ENCODE results near the gene NOC4L. TPM values are rescaled to one million over a fixed set of nuclear protein-coding genes. Genes with fewer than 3 reads are reported as not detected.
"Not testable (repeated sequence)": the region's sequence is repeated elsewhere in the genome, so short reads cannot be mapped to it uniquely, and the experiment has no call there.

The NOC4L gene
- 10 to 100 TPM; 11.7 to 21.2 (median 16.4) TPM for polyA plus RNA-seq (ENCODE audit: insufficient read length in 4 of 4)

- peak; percentile 84 to 93 (median 90) for DNase-seq (ENCODE audit: low read depth in 4 of 4, low spot score in 2 of 4)
Measured at GRCh38 chr12:132144115-132144809, at the start of gene NOC4L, which contains the start of gene DDX51. Gene NOC4L, plus strand, starts transcription at chr12:132144457. Its CDS starts 32 bp downstream, at chr12:132144489. Gene DDX51, minus strand, starts transcription at chr12:132144319. Its CDS starts 23 bp downstream, at chr12:132144296.

GRCh38 chr12:132095520-132096409 is 48.5 kb upstream of the NOC4L start:
- DNase-seq (ENCODE audit: low read depth in 4 of 4, low spot score in 2 of 4), result no peak

- DNase-seq (ENCODE audit: low read depth in 4 of 4, low spot score in 2 of 4), result no peak
Measured at GRCh38 chr12:132099739-132100138, 44.5 kb upstream of the NOC4L start.

- no peak for DNase-seq (ENCODE audit: low read depth in 4 of 4, low spot score in 2 of 4)
Measured at GRCh38 chr12:132100306-132101065, 43.8 kb upstream of the NOC4L start.

GRCh38 chr12:132102297-132102696 is 42.0 kb upstream of the NOC4L start:
- DNase-seq (ENCODE audit: low read depth in 4 of 4, low spot score in 2 of 4), result no peak

GRCh38 chr12:132103072-132103471 is 41.2 kb upstream of the NOC4L start:
- not testable (repeated sequence) for DNase-seq (ENCODE audit: low read depth in 4 of 4, low spot score in 2 of 4)

- no peak for DNase-seq (ENCODE audit: low read depth in 4 of 4, low spot score in 2 of 4)
Measured at GRCh38 chr12:132103542-132104308, 40.5 kb upstream of the NOC4L start.

- no peak for DNase-seq (ENCODE audit: low read depth in 4 of 4, low spot score in 2 of 4)
Measured at GRCh38 chr12:132105467-132105866, 38.8 kb upstream of the NOC4L start.

- DNase-seq (ENCODE audit: low read depth in 4 of 4, low spot score in 2 of 4), result no peak
Measured at GRCh38 chr12:132106921-132107320, 37.3 kb upstream of the NOC4L start.

GRCh38 chr12:132108211-132108832 is 35.9 kb upstream of the NOC4L start:
- no peak for DNase-seq (ENCODE audit: low read depth in 4 of 4, low spot score in 2 of 4)

GRCh38 chr12:132109741-132110140 is 34.5 kb upstream of the NOC4L start:
- no peak for DNase-seq (ENCODE audit: low read depth in 4 of 4, low spot score in 2 of 4)

- no peak for DNase-seq (ENCODE audit: low read depth in 4 of 4, low spot score in 2 of 4)
Measured at GRCh38 chr12:132110677-132111076, 33.6 kb upstream of the NOC4L start.

GRCh38 chr12:132111654-132112304 is 32.5 kb upstream of the NOC4L start:
- DNase-seq (ENCODE audit: low read depth in 4 of 4, low spot score in 2 of 4), result no peak

GRCh38 chr12:132114667-132115066 is 29.6 kb upstream of the NOC4L start:
- no peak for DNase-seq (ENCODE audit: low read depth in 4 of 4, low spot score in 2 of 4)

- DNase-seq (ENCODE audit: low read depth in 4 of 4, low spot score in 2 of 4), result no peak
Measured at GRCh38 chr12:132115500-132115899, 28.8 kb upstream of the NOC4L start.

GRCh38 chr12:132116709-132117557 is 27.3 kb upstream of the NOC4L start:
- DNase-seq (ENCODE audit: low read depth in 4 of 4, low spot score in 2 of 4), result no peak

- DNase-seq (ENCODE audit: low read depth in 4 of 4, low spot score in 2 of 4), result no peak
Measured at GRCh38 chr12:132117558-132117875, 26.7 kb upstream of the NOC4L start.

GRCh38 chr12:132118876-132119275 is 25.4 kb upstream of the NOC4L start:
- no peak for DNase-seq (ENCODE audit: low read depth in 4 of 4, low spot score in 2 of 4)

Measured in left renal cortex interstitium (tissue), 4 donors.